GM18867 (cell line): ENCODE results near the gene POLDIP2.

ENCODE experiments used
- ATAC-seq: cut with Tn5 transposase; IDR thresholded peaks from one replicate; pipeline ENCODE4 v1.9.1; 2021; ENCODE audit warnings: mild to moderate bottlenecking, moderate library complexity; ENCODE audit not compliant: unreplicated experiment

Gene POLDIP2

GRCh38 chr17:28367641-28368305 is 10.4 kb upstream of the POLDIP2 start:
- no peak for ATAC-seq

- no peak for ATAC-seq
Observed at GRCh38 chr17:28366605-28367004, 9.3 kb upstream of the POLDIP2 start.

- no peak for ATAC-seq
Observed at GRCh38 chr17:28365487-28365886, 8.2 kb upstream of the POLDIP2 start.

GRCh38 chr17:28364665-28365363 is 7.5 kb upstream of the POLDIP2 start, which contains the start of gene SEBOX:
TSS of gene SEBOX (minus strand) at chr17:28365199. CDS start at chr17:28365151, 48 bp downstream.
- no peak for ATAC-seq

DNA sequence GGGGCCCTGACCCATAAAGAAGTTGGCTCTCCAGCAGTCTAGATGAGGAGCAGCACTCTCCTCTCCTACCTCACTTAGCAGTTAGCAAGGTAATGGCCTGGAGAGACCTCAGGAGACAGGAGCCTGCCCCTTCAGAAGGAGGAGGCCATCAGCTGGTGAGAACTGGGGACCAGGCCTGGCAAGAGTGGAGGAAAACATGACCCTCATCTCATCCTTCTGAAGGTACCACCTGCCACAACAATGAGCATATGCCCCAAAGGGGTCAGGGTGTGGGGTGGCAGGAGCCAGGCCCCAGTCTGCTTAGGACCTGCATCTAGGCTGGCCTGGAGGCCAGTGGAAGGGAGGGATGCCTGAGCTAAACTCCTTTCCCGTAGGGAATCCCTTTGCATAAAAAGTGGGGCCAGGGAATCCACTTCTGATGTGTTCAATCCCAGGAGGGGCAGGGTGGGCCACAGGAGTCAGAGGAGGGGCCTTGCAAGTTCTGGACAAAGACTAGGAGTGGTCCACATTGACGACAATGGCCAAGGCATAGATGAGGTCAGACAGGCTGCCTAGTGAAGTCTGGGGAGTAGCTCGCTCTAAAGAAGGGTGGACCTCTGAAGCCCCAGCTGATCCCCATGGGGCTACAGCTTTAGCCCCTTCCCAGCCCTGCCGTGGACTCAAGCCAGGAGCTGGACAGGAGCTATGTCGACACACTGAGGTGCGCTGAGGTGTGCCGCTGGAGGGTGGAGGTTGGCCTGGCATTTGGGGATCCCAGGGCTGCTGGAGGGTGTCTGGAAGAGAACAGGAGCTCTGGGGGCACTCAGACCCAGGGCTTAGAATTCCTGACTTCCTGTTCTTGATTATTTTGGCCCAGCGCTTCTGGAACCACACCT is 6.7 kb upstream of the POLDIP2 start:
- no peak for ATAC-seq

- ATAC-seq = no peak
Observed at GRCh38 chr17:28363186-28363585, 5.9 kb upstream of the POLDIP2 start.

DNA sequence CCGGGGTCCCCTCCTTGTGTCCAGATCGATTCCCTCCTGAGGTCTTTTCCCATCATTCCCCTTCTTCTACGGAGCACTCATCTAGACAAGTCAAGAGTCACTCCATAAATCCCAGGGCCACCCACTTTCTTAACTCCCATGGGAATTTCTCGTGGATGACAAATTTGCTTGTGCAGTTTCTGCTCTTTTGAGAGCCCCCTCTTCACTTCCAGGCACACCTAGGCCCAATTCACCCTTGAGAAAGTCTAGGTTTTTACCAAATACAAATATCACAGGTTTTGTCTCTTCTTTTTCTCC is 522 bp upstream of the POLDIP2 start:
- ATAC-seq = no peak

GRCh38 chr17:28350271-28350670 is 7.1 kb downstream of the POLDIP2 start:
- no peak for ATAC-seq

GRCh38 chr17:28348979-28349378 is 8.3 kb downstream of the POLDIP2 start:
- ATAC-seq = no peak

DNA sequence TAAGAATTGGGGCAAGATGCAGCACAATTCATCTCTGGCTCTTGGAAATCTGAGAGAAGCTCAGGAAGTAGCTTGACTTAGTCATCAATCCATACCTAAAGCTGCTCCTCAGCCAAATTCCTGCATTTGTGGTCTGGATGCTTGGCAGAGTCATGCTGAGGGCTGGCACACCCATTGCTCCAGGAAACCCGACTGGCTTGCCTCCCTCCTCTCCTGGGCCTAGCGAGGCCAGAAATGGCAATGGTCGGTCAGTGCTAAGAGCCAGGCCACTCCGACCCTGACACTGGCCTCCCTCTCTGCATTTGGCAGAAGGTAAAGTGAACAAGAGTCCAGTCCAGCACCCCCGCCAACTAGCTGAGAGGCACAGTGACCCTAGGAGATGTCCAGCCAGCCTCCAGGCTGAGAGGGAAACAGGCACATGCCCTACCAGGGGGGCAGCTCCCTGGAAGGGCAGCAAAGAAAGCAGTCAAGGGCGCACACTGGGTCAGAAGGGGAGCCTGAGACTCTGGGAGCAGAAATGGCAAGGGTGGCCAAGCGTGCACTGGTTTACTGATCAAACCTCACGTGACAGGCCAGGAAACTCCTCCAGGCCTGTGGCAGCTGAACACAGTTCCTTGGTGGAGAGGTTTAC is 10.0 kb downstream of the POLDIP2 start:
- no peak for ATAC-seq

DNA sequence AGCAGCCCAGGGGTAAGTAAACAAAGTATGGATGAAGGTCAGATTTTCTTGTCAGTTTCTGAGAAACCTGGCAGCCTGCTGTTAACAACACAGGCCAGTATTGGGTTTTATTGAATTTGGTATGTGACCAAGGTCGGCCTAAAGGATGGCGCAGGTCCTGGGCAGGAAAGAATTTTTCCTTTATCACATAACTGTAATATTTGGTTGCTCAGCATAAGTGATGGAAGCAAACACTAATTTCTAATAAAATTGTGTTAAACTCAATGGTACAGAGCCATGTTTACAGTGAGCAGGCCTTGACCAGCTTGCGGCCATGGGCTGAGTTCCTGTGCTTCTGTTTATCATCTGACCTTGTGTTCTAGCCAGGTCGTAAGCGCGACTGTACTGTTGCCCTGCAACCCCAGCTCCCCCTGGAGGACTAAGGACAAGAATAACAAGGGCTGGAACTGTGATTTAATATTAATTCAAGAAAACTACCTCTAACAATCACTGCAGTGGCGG is 10.5 kb downstream of the POLDIP2 start:
- ATAC-seq = no peak

DNA sequence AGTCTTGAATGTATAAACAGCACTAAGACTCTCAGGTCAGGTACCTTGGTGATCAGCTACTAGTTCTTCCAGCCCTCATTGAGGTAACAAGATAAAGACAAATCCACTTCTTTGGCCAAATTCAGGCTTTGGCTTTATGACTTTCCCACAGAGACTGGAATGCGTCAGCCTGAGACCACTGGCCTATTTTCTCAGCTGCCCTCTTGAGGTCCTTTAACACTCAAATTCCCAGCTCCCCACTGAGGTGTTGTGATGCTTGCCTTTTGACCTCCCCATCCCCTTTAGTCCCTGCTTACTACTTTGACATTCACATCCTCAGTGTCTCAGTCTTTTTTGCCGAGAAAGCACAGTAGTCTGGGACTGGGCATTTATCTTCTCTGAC is 11.1 kb downstream of the POLDIP2 start:
- no peak for ATAC-seq

GRCh38 chr17:28345419-28346198 is 11.7 kb downstream of the POLDIP2 start:
- ATAC-seq = no peak

GRCh38 chr17:28344435-28344901 is 12.9 kb downstream of the POLDIP2 start:
- no peak for ATAC-seq

DNA sequence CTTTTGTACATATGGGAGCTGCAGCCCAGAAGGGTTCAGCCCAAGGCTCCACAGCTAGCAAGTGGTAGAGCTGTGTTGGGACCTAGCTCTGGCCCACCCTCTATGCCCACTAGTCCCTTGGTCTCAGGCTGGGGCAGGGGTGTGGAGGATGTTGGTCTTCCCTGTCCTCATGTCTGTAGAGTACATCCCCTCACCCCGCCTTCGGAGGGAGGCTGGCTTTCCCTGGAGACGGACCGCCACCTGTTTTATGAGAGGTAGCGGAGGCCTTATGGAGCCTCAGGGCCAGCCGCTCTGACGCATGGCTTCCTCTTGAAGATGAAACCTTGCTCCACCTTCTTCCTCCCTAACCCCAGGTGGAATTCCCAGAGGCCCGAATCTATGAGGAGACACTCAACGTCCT is 13.3 kb downstream of the POLDIP2 start:
- no peak for ATAC-seq

GRCh38 chr17:28343491-28343932 is 13.8 kb downstream of the POLDIP2 start:
- ATAC-seq = no peak

DNA sequence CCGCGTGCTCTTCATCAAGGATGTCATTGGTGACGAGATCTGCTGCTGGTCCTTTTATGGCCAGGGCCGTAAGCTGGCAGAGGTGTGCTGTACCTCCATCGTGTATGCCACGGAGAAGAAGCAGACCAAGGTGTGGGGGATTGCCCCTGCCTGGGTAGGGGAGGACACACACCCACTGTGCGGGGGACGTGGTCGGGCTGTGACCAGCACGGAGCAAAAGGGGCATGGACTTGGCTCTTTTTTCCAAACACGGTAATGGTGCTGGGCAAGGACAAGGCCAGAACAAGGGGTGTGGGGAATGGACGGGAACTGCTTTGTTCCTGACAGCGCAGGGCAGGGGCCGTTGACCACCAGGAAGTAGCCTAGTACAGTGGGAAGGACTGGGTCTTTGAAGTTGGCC is 15.0 kb downstream of the POLDIP2 start:
- no peak for ATAC-seq

DNA sequence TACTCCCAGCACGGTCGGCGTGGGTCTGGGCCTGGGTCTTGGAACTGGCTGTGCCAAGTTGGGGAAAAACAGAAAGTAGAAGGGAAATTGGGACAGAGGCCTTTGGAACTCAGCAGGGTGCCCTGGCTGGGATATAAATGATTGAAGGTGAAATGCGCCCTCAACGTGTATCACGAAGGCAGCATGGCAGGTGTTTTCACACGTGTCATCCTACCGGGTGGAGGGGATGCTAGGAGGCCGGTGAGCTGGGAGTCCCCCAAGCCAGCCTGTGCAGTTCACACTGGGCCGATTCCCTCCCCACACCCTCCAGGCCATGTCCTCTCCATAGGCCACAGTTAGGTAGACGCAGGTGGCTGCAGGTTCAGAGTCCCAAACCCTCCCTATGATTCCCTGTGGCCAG is 15.8 kb downstream of the POLDIP2 start:
- ATAC-seq = no peak

GRCh38 chr17:28340374-28340773 is 17.0 kb downstream of the POLDIP2 start:
- ATAC-seq = no peak

DNA sequence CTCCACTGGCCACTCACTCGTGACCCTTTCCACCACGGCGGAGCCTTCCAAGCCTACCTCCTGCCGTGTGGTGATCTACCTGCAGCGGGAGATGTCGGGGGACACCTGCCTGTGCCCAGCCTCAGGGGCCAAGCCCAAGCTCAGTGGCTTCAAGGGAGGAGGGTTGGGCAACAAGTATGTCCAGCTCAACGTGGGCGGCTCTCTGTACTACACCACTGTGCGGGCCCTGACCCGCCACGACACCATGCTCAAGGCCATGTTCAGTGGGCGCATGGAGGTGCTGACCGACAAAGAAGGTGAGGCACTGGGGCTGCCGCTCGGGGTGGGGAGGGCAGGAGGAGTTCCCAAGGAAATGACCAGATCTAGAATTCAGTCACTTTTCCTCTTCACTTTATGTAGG is 17.9 kb downstream of the POLDIP2 start:
- no peak for ATAC-seq
